ENCODE measurements around the gene IMP3. TPM values are rescaled to one million over a fixed set of nuclear protein-coding genes. Genes with fewer than 3 reads are reported as not detected.
"Not testable (repeated sequence)": the region's sequence is repeated elsewhere in the genome, so short reads cannot be mapped to it uniquely, and the experiment has no call there.

IMP3 gene, protein sequence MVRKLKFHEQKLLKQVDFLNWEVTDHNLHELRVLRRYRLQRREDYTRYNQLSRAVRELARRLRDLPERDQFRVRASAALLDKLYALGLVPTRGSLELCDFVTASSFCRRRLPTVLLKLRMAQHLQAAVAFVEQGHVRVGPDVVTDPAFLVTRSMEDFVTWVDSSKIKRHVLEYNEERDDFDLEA
- total RNA-seq (10 to 100 TPM; 45.2 to 84.4 TPM), polyA plus RNA-seq (10 to 100 TPM; 54.7 to 94.8 TPM)

DNA sequence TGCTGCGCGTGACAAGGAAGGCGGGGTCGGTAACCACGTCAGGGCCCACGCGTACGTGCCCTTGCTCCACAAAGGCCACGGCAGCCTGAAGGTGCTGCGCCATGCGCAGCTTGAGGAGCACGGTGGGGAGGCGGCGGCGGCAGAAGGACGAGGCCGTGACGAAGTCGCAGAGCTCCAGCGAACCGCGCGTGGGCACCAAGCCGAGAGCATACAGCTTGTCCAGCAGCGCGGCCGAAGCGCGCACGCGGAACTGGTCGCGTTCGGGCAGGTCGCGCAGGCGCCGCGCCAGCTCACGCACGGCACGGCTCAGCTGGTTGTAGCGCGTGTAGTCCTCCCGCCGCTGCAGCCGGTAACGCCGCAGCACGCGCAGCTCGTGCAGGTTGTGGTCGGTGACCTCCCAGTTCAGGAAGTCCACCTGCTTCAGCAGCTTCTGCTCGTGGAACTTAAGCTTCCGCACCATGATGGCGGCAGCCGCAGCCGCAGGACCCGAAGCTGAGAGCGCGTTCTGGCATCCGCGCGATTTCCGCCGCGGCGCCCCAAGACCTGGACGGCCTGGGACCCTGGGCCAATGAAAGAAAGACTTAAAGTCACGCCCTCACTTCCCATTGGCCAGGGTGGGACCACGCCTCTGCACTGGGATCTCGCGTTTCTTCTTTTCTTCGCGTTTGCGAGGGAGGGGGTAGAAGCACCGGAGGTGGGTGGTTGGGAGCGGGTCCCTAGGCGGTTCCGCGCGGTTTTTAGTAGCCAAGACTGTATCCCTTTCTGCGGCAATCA, at the start of gene IMP3:
Gene IMP3 (minus strand): TSS at position 516 of the 774 bp plus-strand sequence. CDS start 56 bp downstream, at position 460.
- Histone ChIP-seq H3K9me3 (ENCODE audit: control insufficient read depth in 4 of 4, low read length in 3 of 4) (no peaks in the 10 kb centered on the region), H3K4me3 (ENCODE audit: low read depth in 1 of 3, low read length in 3 of 3) (peak within 1 kb of the TSS; percentile 70 to 90 (median 78)), H3K9ac (ENCODE audit: low read depth in 1 of 2, low read length in 2 of 2) (peak within 1 kb of the TSS; percentile 40 to 93), H3K27me3 (ENCODE audit: control insufficient read depth in 4 of 4, insufficient read depth in 4 of 4, low read length in 3 of 4) (no peaks in the 10 kb centered on the region), H3K36me3 (ENCODE audit: control insufficient read depth in 4 of 4, insufficient read depth in 3 of 4, low read depth in 1 of 4, low read length in 3 of 4) (no peaks in the 10 kb centered on the region), H3K27ac (ENCODE audit: low read depth in 1 of 2, low read length in 2 of 2) (peak within 1 kb of the TSS; percentile 95 to 98), H3K4me1 (ENCODE audit: control insufficient read depth in 4 of 4, insufficient read depth in 4 of 4, low read length in 3 of 4) (peaks cover 0 to 33% (median 24%) of the 10 kb centered on the region in 4 donors)
- under 1% methylated on average over 83 of the region's 83 CpGs for WGBS
- TF ChIP-seq TAF1 (conservative IDR thresholded peaks at IDR 0.05) (peak; percentile 93), RAD21 (IDR thresholded peaks at IDR 0.05) (no peak), GABPA (IDR thresholded peaks at IDR 0.05 in 1 of 2, conservative IDR thresholded peaks at IDR 0.05 in 1 of 2) (peak in 1 of 2 donors; percentile 78), FOXA2 (IDR thresholded peaks at IDR 0.05) (no peak), FOXA1 (IDR thresholded peaks at IDR 0.05) (no peak), JUND (IDR thresholded peaks at IDR 0.05) (no peak), NR2F2 (IDR thresholded peaks at IDR 0.05) (peak; percentile 24), HNF4G (IDR thresholded peaks at IDR 0.05) (no peak), SP1 (IDR thresholded peaks at IDR 0.05) (peak; percentile 84), YY1 (IDR thresholded peaks at IDR 0.05) (peak; percentile 97), EGR1 (IDR thresholded peaks at IDR 0.05; ENCODE audit: low read depth in 2 of 2) (peak in 1 of 2 donors; percentile 45), HNF4A (conservative IDR thresholded peaks at IDR 0.05) (peak; percentile 13 to 17), RXRA (IDR thresholded peaks at IDR 0.05) (peak in 1 of 2 donors; percentile 25)
- TF ChIP-seq, protein P1, sequence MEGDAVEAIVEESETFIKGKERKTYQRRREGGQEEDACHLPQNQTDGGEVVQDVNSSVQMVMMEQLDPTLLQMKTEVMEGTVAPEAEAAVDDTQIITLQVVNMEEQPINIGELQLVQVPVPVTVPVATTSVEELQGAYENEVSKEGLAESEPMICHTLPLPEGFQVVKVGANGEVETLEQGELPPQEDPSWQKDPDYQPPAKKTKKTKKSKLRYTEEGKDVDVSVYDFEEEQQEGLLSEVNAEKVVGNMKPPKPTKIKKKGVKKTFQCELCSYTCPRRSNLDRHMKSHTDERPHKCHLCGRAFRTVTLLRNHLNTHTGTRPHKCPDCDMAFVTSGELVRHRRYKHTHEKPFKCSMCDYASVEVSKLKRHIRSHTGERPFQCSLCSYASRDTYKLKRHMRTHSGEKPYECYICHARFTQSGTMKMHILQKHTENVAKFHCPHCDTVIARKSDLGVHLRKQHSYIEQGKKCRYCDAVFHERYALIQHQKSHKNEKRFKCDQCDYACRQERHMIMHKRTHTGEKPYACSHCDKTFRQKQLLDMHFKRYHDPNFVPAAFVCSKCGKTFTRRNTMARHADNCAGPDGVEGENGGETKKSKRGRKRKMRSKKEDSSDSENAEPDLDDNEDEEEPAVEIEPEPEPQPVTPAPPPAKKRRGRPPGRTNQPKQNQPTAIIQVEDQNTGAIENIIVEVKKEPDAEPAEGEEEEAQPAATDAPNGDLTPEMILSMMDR (IDR thresholded peaks at IDR 0.05; ENCODE audit: low read depth, low read length, missing input control): no peak
- TF ChIP-seq, protein P2, sequence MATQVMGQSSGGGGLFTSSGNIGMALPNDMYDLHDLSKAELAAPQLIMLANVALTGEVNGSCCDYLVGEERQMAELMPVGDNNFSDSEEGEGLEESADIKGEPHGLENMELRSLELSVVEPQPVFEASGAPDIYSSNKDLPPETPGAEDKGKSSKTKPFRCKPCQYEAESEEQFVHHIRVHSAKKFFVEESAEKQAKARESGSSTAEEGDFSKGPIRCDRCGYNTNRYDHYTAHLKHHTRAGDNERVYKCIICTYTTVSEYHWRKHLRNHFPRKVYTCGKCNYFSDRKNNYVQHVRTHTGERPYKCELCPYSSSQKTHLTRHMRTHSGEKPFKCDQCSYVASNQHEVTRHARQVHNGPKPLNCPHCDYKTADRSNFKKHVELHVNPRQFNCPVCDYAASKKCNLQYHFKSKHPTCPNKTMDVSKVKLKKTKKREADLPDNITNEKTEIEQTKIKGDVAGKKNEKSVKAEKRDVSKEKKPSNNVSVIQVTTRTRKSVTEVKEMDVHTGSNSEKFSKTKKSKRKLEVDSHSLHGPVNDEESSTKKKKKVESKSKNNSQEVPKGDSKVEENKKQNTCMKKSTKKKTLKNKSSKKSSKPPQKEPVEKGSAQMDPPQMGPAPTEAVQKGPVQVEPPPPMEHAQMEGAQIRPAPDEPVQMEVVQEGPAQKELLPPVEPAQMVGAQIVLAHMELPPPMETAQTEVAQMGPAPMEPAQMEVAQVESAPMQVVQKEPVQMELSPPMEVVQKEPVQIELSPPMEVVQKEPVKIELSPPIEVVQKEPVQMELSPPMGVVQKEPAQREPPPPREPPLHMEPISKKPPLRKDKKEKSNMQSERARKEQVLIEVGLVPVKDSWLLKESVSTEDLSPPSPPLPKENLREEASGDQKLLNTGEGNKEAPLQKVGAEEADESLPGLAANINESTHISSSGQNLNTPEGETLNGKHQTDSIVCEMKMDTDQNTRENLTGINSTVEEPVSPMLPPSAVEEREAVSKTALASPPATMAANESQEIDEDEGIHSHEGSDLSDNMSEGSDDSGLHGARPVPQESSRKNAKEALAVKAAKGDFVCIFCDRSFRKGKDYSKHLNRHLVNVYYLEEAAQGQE (IDR thresholded peaks at IDR 0.05): peak; percentile 87
- TF ChIP-seq, protein P3, sequence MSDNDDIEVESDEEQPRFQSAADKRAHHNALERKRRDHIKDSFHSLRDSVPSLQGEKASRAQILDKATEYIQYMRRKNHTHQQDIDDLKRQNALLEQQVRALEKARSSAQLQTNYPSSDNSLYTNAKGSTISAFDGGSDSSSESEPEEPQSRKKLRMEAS (IDR thresholded peaks at IDR 0.05): peak; percentile 68
- TF ChIP-seq, protein P4, sequence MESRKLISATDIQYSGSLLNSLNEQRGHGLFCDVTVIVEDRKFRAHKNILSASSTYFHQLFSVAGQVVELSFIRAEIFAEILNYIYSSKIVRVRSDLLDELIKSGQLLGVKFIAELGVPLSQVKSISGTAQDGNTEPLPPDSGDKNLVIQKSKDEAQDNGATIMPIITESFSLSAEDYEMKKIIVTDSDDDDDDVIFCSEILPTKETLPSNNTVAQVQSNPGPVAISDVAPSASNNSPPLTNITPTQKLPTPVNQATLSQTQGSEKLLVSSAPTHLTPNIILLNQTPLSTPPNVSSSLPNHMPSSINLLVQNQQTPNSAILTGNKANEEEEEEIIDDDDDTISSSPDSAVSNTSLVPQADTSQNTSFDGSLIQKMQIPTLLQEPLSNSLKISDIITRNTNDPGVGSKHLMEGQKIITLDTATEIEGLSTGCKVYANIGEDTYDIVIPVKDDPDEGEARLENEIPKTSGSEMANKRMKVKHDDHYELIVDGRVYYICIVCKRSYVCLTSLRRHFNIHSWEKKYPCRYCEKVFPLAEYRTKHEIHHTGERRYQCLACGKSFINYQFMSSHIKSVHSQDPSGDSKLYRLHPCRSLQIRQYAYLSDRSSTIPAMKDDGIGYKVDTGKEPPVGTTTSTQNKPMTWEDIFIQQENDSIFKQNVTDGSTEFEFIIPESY (IDR thresholded peaks at IDR 0.05): peak; percentile 99
- TF ChIP-seq, protein P5, sequence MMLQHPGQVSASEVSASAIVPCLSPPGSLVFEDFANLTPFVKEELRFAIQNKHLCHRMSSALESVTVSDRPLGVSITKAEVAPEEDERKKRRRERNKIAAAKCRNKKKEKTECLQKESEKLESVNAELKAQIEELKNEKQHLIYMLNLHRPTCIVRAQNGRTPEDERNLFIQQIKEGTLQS (IDR thresholded peaks at IDR 0.05): no peak
- DNase-seq (ENCODE audit: low spot score): peak; percentile 92

DNA sequence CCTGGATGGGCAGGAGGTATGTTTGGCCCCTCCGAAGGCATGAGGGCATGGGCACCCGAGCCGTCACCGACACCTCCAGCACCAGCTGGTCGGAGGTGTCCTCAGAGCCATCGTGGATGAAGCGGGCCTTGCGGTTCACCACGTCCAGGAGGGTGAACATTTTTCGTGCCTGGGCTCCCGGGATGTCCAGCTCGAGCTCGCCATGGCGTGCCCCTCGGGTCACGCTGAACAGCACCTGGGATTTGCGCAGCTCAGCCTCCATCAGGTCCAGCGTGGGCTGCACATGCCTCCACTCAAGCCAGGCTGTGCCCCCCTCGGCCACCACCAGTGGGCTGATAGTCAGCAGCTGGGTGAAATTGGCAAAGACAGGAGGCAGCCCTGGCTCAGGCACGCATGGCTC, 49.4 kb upstream of the IMP3 start:
- not testable (repeated sequence) for H3K4me3 ChIP-seq (ENCODE audit: low read depth in 1 of 3, low read length in 3 of 3)

More for the DNA sequence above, 49.4 kb upstream of the IMP3 start:
- not testable (repeated sequence) for DNase-seq (ENCODE audit: low spot score); H3K9ac ChIP-seq (ENCODE audit: low read depth in 1 of 2, low read length in 2 of 2); H3K4me1 ChIP-seq (ENCODE audit: control insufficient read depth in 4 of 4, insufficient read depth in 4 of 4, low read length in 3 of 4); H3K27ac ChIP-seq (ENCODE audit: low read depth in 1 of 2, low read length in 2 of 2); H3K36me3 ChIP-seq (ENCODE audit: control insufficient read depth in 4 of 4, insufficient read depth in 3 of 4, low read depth in 1 of 4, low read length in 3 of 4); H3K9me3 ChIP-seq (ENCODE audit: control insufficient read depth in 4 of 4, low read length in 3 of 4); H3K27me3 ChIP-seq (ENCODE audit: control insufficient read depth in 4 of 4, insufficient read depth in 4 of 4, low read length in 3 of 4)
- WGBS: 94% methylated on average over 20 of the region's 20 CpGs
